ENCODE measurements around the gene PRR36.
"Not testable (repeated sequence)": the region's sequence is repeated elsewhere in the genome, so short reads cannot be mapped to it uniquely, and the experiment has no call there.

The PRR36 gene

DNA sequence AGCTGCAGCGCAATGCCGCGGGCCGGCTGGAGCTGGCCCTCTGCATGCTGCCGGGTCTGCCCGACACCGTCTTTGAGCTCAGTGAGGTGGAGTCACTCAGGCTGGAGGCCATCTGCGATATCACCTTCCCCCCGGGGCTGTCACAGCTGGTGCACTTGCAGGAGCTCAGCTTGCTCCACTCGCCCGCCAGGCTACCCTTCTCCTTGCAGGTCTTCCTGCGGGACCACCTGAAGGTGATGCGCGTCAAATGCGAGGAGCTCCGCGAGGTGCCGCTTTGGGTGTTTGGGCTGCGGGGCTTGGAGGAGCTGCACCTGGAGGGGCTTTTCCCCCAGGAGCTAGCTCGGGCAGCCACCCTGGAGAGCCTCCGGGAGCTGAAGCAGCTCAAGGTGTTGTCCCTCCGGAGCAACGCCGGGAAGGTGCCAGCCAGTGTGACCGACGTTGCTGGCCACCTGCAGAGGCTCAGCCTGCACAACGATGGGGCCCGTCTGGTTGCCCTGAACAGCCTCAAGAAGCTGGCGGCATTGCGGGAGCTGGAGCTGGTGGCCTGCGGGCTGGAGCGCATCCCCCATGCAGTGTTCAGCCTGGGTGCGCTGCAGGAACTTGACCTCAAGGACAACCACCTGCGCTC, 25.7 kb upstream of the PRR36 start:
- no peak for DNase-seq (ENCODE audit: low read depth in 2 of 2)

DNA sequence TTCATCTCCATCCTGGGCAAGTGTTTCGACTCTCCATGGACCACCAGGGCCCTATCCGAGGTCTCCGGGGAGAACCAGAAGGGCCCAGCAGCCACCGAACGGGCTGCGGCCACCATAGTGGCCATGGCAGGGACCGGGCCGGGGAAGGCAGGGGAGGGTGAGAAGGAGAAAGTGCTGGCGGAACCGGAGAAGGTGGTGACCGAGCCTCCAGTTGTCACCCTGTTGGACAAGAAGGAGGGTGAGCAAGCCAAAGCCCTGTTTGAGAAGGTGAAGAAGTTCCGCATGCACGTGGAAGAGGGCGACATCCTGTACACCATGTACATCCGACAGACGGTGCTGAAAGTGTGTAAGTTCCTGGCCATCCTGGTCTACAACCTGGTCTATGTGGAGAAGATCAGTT, 24.8 kb upstream of the PRR36 start:
- no peak for DNase-seq (ENCODE audit: low read depth in 2 of 2)

DNA sequence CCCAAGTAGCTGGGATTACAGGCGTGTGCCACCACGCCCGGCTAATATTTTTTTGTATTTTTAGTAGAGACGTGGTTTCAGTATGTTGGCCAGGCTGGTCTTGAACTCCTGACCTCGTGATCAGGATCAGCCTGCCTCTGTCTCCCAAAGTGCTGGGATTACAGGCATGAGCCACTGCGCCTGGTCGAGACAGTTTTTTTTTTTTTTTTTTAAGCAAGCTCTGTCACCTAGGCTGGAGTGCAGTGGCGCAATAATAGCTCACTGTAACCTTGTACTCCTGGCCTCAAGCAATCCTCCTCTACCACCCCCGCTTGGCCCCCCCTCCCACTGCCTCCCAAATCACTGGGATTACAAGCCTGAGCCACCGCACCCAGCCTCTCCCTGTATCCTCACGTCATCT, 23.1 kb upstream of the PRR36 start:
- DNase-seq (ENCODE audit: low read depth in 2 of 2): no peak

DNA sequence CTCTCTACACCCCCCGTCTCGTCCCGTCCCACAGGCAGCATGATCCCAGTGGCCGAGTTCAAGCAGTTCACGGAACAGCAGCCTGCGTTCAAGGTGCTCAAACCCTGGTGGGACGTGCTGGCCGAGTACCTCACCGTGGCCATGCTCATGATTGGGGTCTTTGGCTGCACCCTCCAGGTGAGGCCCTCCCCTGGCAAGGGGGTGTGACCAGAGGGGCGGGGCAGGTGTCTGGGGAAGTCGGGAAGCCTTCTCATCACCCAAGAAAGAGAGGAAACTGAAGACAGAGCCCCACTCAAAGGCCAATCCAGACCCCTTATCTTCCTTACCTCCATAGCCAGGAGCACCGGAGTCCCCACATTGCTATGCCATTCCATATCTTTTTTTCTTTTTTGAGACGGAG, 21.4 kb upstream of the PRR36 start:
- DNase-seq (ENCODE audit: low read depth in 2 of 2): no peak

DNA sequence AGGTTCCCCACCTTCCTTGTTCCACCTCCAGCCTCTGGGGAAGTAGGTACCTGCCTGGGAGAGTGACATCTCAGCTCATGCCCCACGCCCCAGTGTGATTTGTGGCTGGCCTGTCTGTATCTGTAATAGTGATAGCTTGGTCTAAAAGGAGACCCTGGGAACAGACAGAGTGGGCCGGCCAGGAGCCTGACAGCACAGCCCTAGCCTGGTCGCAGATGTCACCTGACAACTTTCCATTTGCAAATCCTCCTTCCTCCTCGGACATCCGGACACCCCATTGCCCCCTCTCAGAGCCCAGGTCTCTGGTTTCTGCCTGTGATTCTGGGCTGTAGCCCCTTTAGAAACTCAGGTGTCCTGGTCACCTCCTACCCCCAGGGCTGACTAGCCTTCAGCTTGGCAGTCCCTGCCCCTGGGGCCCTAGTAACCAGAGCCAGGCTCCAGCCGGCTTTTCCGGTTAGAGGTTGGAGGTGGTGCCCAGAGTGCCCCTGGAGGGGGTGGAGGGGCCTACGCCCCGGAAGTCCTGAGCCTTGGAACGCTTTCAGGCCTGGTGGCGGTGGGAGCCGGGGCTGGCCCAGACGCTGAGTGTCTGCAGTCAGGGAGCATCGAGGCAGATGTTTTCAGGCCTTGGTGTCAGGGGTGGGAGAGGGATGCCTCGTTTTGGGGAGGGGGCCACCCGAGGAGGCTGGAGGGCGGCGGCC, 20.6 kb upstream of the PRR36 start:
- DNase-seq (ENCODE audit: low read depth in 2 of 2): no peak

DNA sequence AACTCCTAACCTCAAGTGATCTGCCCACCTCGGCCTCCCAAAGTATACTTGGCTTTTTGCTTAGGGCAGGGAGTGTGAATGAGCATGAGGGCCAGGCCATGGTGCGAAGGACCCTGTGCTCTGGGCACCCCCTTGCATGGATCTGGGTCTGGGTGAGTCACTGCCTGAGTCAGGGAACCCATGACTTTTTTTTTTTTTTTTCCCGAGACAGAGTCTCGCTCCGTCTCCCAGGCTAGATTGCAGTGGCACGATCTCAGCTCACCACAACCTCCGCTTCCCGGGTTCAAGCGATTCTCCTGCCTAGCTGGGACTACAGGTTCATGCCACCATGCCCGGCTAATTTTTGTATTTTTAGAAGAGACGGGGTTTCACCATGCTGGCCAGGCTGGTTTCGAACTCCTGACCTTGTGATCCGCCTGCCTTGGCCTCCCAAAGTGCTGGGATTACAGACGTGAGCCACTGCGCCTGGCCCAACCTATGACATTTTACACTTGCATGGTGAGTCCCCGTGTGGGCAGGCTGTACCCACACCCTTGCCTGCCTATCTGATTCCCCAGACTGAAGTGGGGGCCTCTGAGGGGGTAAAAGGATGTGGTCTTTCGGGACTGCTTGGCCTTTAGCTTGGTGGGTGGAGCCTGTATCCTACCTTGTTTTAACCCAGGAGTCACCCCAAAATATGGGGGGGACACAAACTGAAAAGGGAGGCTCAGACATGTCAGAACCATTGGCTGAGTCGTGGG, 19.3 kb upstream of the PRR36 start:
- DNase-seq (ENCODE audit: low read depth in 2 of 2): not testable (repeated sequence)

DNA sequence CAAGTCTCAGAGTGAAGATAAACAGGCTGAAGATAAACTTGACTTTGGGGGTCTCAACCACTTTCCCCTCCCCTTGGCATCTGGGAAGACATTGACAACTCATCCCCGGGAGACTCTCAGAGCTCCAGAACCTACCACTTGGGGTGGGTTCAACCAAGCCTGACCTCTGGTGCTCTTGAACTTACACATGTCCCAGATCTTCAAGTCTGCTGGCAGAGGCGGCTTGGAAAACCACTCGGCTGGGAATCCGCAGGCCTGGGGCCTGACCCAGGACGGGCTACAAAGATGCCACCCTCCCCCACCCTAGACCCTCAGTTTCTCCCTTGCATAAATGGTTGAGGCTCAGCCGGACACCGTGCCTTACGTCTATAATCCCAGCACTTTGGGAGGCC, 14.6 kb upstream of the PRR36 start:
- no peak for DNase-seq (ENCODE audit: low read depth in 2 of 2)

DNA sequence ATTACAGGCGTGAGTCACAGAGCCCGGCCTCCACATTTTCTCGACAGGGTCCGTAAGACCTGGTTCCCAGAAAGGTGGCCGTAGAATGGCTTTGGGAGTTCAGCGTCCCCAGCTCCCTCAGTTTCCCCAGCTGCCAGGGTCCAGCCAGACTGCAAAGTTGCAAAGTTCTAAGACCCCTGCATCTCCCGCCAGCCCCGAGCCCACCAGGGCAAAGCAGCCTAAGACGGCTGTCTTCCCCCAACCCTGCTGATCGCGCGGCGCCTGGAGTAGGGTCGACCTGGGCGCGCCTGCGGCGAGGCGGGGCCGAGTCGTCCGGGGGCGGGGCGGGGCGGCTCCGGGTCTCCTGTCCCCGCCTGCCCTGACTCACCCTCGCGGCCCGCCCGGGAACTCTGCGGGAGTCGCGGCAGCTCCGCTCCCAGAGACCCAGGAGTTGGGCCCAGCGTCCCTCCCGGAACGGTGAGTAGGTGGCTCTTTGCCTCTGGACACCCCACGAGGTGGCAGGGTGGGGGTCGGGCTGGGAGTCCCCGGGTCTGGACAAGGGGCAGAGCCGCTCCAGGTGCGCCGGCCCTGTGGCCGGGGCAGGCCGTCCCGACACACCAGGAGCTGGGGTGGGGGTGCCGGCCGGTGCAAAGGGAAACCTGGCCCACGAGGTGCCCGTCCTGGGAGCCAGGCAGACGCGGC, 14.1 kb upstream of the PRR36 start, which contains the start of gene LRRC8E:
Gene LRRC8E, plus strand, starts transcription at position 366 of the 681 bp plus-strand sequence. CDS start 7,094 bp downstream, outside the sequence.
- DNase-seq (ENCODE audit: low read depth in 2 of 2): peak in 1 of 2 donors; percentile 39

DNA sequence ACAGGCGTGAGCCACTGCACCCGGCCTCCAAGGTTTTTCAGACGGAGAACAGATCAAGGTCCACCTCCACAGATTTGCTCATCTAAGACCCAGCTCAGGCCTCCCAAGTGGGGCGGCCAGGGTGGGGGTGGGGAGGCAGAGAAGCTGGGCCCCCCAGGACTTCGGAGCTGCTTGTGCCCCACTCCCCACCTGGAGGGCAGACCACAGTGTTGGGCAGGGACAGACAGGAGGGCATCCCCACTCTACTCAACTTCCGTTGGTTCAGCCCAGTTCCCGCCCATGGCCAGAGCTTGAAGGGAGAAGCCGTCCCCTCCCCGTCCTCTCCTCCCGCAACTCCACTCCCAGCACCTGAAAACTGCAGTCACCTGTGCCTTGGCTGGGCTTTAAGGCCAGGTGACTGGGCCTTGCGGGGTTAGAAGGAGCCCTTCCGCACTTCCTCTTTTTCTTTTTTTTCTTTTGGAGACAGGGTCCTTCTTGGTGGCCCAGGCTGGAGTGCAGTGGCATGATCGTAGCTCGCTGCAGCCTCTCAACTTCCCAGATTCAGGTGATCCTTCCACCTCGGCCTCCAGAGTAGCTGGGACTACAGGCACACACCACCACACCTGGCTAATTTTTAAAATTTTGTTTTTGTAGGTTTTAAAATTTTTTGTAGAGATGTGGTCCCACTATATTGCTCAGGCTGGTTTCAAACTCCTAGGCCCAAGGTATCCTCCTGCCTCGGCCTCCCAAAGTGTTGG, 13.4 kb upstream of the PRR36 start:
- no peak for DNase-seq (ENCODE audit: low read depth in 2 of 2)

DNA sequence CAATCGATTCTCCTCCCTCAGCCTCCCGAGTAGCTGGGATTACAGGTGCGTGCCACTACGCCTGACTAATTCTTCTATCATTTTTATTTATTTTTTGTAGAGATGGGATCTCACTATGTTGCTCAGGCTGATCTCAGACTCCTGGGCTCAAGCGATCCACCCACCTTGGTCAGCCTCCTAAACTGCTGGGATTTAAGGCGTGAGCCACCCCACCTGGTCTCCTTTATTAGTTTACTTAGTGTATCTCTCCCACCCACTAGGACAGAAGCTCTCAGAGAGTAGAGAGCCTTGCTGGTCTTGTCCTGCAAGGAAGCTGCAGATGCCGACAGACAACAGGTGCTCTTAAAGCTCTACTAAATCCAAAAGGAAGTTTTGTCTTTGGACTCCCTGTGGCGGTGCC, 11.6 kb upstream of the PRR36 start:
- DNase-seq (ENCODE audit: low read depth in 2 of 2): no peak

DNA sequence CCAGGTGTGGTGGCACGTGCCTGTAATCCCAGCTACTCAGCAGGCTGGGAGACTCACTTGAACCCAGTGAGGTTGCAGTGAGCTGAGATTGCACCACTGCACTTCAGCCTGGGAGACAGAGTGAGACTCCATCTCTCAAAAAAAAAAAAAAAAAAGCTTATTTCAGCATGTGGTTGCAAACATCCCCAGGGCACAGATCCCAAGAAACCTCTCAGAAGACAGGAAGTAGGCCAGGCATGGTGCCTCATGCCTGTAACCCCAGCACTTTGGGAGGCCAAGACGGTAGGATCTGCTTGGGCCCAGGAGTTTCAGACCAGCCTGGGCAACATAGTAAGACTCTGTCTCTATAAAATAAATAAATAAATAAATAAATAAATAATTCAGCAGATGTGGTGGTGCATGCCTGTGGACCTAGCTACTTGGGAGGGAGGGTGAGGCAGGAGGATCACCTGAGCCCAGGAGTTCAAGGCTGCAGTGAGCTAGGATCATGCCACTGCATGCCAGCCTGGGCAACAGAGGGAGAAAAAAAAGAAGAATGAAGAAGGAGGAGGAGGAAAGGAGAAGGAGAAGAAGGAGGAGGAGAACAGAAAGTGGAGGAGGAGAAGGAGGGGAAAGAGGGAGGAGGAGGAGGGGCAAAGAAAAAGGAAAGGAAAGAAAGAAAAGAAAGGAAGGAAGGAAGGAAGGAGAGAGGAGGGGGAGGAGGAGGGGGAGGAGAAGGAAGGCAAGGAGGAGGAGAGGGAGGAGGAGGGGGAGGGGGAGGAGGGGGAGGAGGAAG, 9.8 kb upstream of the PRR36 start:
- no peak for DNase-seq (ENCODE audit: low read depth in 2 of 2)

DNA sequence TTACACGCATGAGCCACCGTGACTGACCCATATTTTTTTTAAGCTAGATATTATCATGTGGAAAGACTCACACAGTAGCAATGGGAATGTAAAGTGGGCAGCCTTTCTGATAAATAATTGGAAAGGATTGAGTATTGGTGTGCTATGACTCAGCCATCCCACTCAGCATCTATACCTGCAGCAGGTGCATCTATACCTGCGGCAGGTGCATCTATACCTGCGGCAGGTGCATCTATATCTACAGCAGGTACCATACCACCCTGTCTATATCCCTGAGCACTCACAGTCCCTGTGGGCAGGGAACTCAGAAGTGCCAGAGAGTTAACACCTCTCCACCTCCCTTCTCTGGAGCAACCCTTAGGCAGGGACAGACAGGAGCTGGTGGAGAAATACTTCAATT, 8.9 kb upstream of the PRR36 start:
- DNase-seq (ENCODE audit: low read depth in 2 of 2): no peak

DNA sequence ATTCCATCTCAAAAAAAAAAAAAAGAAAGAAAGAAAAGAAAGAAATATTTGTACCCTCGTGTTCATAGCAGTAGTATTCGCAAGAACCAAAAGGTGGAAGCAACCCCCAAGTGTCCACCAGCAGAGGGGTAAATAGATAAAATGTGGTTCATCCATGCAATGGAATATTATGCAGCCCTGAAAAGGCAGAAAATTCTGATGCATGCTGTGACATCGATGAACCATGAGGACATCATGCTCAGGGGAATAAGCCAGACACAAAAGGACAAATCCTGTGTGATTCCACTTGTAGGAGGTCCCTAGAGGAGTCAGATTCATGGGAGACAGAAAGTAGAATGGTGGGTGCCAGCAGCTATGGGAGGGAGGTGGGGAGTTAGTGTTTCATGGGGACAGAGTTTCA, 7.7 kb upstream of the PRR36 start:
- no peak for DNase-seq (ENCODE audit: low read depth in 2 of 2)

DNA sequence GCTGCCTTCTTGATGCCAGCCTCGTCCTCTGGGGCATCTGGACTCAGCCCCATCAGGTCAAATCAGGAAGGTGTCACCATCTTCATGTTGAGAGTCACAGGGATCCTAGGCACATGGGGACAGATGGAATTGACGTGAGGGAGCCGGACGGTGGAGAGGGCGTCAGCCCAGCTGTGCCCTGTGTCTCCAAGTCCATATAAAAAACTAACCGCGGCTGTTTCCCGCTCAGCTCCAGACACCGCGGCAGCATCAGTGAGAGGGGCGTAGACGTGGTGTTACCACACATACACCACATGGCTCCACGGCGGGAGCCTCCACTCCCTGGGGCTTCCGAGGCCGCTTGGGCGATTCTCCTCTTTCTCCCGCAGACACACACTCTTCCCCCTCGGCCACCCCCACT, 5.6 kb upstream of the PRR36 start:
- DNase-seq (ENCODE audit: low read depth in 2 of 2): no peak

DNA sequence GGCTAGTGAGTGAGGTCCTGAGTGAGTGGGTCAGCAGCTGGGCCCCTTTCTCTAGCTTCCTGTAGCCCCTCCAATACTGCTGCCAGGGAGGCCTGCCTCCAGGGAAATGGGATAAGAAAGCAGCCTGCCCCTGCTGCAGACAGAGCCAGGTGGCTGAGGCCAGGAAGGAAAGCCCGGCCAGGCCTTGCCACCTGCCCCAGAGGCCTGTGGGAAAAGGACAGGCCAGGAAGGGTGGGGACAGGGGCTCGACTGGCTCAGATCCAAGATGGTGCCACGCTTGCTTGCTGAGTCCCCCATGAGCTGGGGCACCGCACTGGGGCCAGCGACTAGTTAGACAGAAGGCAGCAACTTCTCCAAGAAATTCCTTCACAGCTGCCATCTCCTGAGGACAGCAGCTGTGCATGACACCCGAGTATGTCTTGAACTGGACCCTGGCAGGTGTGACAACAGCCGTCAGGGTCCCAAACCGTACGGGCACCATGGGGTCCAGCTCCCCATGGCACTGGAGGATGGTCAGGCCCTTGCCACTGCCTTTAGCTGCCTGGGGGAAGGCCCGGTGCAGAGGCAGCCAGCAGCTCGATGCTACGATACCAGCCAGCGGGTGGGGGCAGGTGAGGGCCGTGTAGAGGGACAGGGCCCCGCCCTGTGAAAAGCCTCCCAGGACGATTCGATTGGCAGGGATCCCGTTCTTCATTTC, 5.1 kb upstream of the PRR36 start:
- DNase-seq (ENCODE audit: low read depth in 2 of 2): no peak

DNA sequence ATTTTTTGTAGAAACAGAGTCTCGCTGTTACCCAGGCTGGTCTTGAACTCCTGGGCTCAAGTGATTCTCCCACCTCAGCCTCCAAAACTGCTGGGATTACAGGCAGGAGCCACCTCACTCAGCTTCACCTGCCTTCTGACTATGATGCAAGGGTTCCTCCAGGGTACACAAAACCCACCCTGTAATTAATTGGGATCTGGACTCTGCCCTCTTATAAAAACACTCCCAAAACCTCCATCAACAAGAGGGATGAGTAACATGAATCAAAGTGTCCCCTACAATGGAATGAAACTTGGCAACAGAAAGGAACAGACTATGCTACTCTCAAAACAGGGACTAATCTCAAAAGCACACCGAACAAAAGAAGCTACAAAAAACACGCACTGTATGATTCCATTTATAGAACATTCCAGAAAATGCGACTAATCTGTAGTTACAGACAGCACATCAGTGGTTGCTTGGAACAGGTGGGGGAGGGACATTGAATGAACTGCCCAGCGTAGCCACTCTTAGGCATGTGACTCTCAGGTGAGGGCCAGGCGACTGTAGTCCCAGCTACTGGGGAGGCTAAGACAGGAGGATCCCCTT, 3.2 kb upstream of the PRR36 start:
- no peak for DNase-seq (ENCODE audit: low read depth in 2 of 2)

DNA sequence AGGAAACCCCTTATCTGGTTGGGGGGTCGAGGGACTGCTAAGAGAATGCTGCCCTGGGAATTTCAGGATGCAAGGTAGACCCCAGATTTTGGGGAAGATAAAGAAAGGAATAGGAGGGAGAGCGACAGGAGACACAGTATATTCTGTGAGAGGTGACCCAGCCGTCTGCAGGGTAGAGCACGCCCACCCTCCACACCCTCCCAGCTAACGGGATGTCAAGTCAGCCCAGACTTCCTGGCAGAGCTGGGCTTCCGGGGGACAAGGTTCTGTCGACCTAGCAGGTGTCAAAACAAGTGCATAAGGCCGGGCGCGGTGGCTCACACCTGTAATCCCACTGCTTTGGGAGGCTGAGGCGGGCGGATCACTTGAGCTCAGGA, 695 bp upstream of the PRR36 start:
- DNase-seq (ENCODE audit: low read depth in 2 of 2): no peak

DNA sequence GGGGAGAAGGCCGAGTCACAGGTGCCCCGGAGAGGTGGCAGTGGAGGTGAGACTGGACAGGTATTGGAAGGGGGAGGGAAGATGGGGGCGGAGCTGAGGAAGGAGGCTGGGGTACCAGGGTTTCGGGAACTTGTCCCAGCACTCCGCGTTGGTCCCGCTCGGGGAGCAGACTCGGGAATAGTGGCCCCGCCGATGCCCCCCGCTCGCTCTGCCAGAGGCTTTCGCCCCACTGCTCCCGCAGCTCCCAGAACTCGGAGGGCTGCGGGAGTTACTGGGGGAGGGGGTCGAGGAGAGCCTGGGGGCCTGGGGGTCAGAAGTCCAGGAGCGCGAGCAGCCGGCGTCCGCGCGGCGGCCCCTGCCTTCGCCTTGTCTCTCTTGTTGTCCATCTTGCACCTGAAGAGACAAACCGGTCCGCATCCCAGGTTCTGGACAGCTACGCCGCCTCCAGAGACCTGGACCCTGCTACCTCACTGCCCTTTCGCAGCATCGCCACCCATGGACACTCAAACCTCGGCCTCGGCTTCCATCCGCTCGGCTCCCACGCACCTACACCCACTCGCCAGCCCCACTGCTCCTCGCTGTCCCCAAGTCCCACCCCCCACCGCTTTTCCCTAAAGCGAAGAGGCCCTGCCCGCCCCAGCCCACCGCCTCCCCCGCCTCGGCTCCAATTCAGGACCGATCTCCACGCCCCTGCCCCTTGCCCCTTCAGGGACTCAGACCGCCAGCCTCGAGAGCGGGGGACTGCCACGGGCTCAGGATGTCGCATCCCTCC, 700 bp downstream of the PRR36 start:
- DNase-seq (ENCODE audit: low read depth in 2 of 2): no peak
